H1 (cell line): ENCODE results near the gene DRAP1. TPM values are rescaled to one million over a fixed set of nuclear protein-coding genes. Genes with fewer than 3 reads are reported as not detected.

ENCODE experiments used
- CTCF ChIA-PET: fragments of 300-600 bp; sonication (Branson Sonifier 250); formaldehyde crosslinking; loops from one replicate; lab custom pipeline; 2021; ENCODE audit not compliant: partially characterized antibody; lab: Charles Lee
- POLR2A ChIA-PET: fragments of 300-600 bp; sonication (Branson Sonifier 250); formaldehyde crosslinking; loops from one replicate; lab custom pipeline; 2021; ENCODE audit warnings: inconsistent platforms; ENCODE audit not compliant: partially characterized antibody; lab: Charles Lee
- DNase-seq, 2 experiments: peaks; one replicate each; pipeline versions ENCODE4 v3.0.0 to v3.0.0-alpha.2; 2010 to 2022; ENCODE audit warnings: low spot score in 2 of 2, low read depth in 1 of 2, mixed read lengths in 1 of 2
- FAIRE-seq: peaks from 2 replicates; lab custom pipeline; 2011; peaks lifted over from hg19 to GRCh38; lab: Jason Lieb, UNC
- H2AFZ ChIP-seq: 2 replicates; pipeline ENCODE4 v1.8.1; 2012; ENCODE audit warnings: low read length, inconsistent platforms
- H2AK5ac ChIP-seq: 2 replicates; pipeline ENCODE4 v1.6.1; 2013; ENCODE audit warnings: low read depth, low read length
- H2BK120ac ChIP-seq: replicated peaks from 2 replicates; pipeline ENCODE3; 2013; ENCODE audit warnings: low read depth, low read length, inconsistent platforms
- H2BK12ac ChIP-seq: 2 replicates; pipeline ENCODE4 v1.6.1; 2013; ENCODE audit warnings: low read depth, low read length
- H2BK15ac ChIP-seq: 2 replicates; pipeline ENCODE4 v1.6.1; 2013; ENCODE audit warnings: low read length
- H2BK20ac ChIP-seq: 2 replicates; pipeline ENCODE4 v1.6.1; 2013; ENCODE audit warnings: low read length
- H2BK5ac ChIP-seq: 2 replicates; pipeline ENCODE4 v1.6.1; 2013; ENCODE audit warnings: low read depth, low read length
- H3K14ac ChIP-seq: 2 replicates; pipeline ENCODE4 v1.6.1; 2013; ENCODE audit warnings: inconsistent platforms; ENCODE audit not compliant: insufficient read length
- H3K18ac ChIP-seq: 2 replicates; pipeline ENCODE4 v1.6.1; 2013; ENCODE audit warnings: low read length; ENCODE audit errors: extremely low read depth
- H3K23ac ChIP-seq: 2 replicates; pipeline ENCODE4 v1.6.1; 2013; ENCODE audit warnings: inconsistent platforms; ENCODE audit not compliant: insufficient read length
- H3K23me2 ChIP-seq: 2 replicates; pipeline ENCODE4 v1.6.1; 2013; ENCODE audit warnings: low read depth, low read length
- H3K27ac ChIP-seq: 2 replicates; pipeline ENCODE4 v1.6.1; 2011; ENCODE audit warnings: low read depth, low read length, inconsistent platforms
- H3K27me3 ChIP-seq, 4 experiments: replicated peaks in 1 of 4; 1 replicate in 1 of 4; 2 replicates in 3 of 4; pipeline versions ENCODE4 v1.6.1 to v1.8.1; 2011 to 2013; ENCODE audit warnings: low read length in 3 of 4, mild to moderate bottlenecking in 3 of 4, inconsistent platforms in 2 of 4, mixed read lengths in 2 of 4, moderate library complexity in 1 of 4; ENCODE audit not compliant: control insufficient read depth in 3 of 4, insufficient read depth in 3 of 4; ENCODE audit errors: extremely low read depth in 1 of 4
- H3K36me3 ChIP-seq, 4 experiments: 2 replicates each; pipeline versions ENCODE4 v1.6.1 to v1.8.1; 2011 to 2013; ENCODE audit warnings: mild to moderate bottlenecking in 4 of 4, low read length in 3 of 4, moderate library complexity in 2 of 4, control low read depth in 1 of 4, inconsistent platforms in 1 of 4; ENCODE audit not compliant: insufficient read depth in 4 of 4, control insufficient read depth in 2 of 4
- H3K4ac ChIP-seq: replicated peaks from 2 replicates; pipeline ENCODE3; 2013; ENCODE audit warnings: low read length, low read depth, mixed read lengths, inconsistent platforms; ENCODE audit not compliant: insufficient read length
- H3K4me1 ChIP-seq, 4 experiments: replicated peaks in 1 of 4; 1 replicate in 1 of 4; 2 replicates in 3 of 4; pipeline versions ENCODE4 v1.6.1 to v1.8.1; 2011 to 2013; ENCODE audit warnings: low read length in 3 of 4, inconsistent platforms in 2 of 4, mixed read lengths in 1 of 4; ENCODE audit not compliant: insufficient read depth in 4 of 4, control insufficient read depth in 3 of 4
- H3K4me2 ChIP-seq, 2 experiments: 2 replicates each; pipeline versions ENCODE4 v1.6.1 to v1.8.1; 2011 to 2013; ENCODE audit warnings: low read depth in 2 of 2, low read length in 2 of 2, control low read depth in 1 of 2, inconsistent platforms in 1 of 2, mild to moderate bottlenecking in 1 of 2; ENCODE audit not compliant: insufficient read depth in 1 of 2
- H3K4me3 ChIP-seq, 4 experiments: fragments of 200-600, 300-600 bp in 1 of 4; sonication (generic), shearing (Covaris generic), sonication (Bioruptor Twin) in 1 of 4; 2 replicates each; pipeline versions ENCODE4 v1.5.1 to v1.8.1; 2011 to 2016; ENCODE audit warnings: low read length in 4 of 4, low read depth in 3 of 4, control low read depth in 2 of 4, inconsistent platforms in 2 of 4, mild to moderate bottlenecking in 2 of 4, mixed read lengths in 1 of 4, moderate library complexity in 1 of 4; ENCODE audit not compliant: insufficient read depth in 2 of 4; ENCODE audit errors: extremely low read depth in 1 of 4
- H3K56ac ChIP-seq: replicated peaks from 2 replicates; pipeline ENCODE3; 2013; ENCODE audit warnings: low read depth, mild to moderate bottlenecking, mixed read lengths, low read length, inconsistent platforms; ENCODE audit not compliant: insufficient read length
- H3K79me1 ChIP-seq: 2 replicates; pipeline ENCODE4 v1.6.1; 2013; ENCODE audit warnings: low read depth, low read length, control low read depth
- H3K79me2 ChIP-seq, 2 experiments: 2 replicates each; pipeline versions ENCODE4 v1.6.1 to v1.8.1; 2012 to 2013; ENCODE audit warnings: low read length in 2 of 2, mild to moderate bottlenecking in 2 of 2, inconsistent platforms in 1 of 2; ENCODE audit not compliant: insufficient read depth in 2 of 2, control insufficient read depth in 1 of 2
- H3K9ac ChIP-seq, 4 experiments: replicated peaks in 1 of 4; 1 replicate in 1 of 4; 2 replicates in 3 of 4; pipeline versions ENCODE4 v1.6.1 to v1.8.1; 2011 to 2013; ENCODE audit warnings: low read depth in 3 of 4, low read length in 3 of 4, control low read depth in 2 of 4, mild to moderate bottlenecking in 2 of 4, moderate library complexity in 2 of 4, inconsistent platforms in 1 of 4; ENCODE audit errors: extremely low read depth in 1 of 4
- H3K9me3 ChIP-seq, 2 experiments: 2 replicates each; pipeline versions ENCODE4 v1.6.1 to v1.8.1; 2012 to 2013; ENCODE audit warnings: mild to moderate bottlenecking in 2 of 2, moderate library complexity in 2 of 2, control low read depth in 1 of 2, inconsistent platforms in 1 of 2, low read depth in 1 of 2, low read length in 1 of 2, mixed read lengths in 1 of 2; ENCODE audit not compliant: insufficient read depth in 2 of 2
- H4K20me1 ChIP-seq, 2 experiments: replicated peaks in 1 of 2; 2 replicates each; pipeline versions ENCODE3 to v1.8.1; 2011 to 2013; ENCODE audit warnings: inconsistent platforms in 2 of 2, low read length in 2 of 2, mild to moderate bottlenecking in 1 of 2; ENCODE audit not compliant: insufficient read depth in 2 of 2, control insufficient read depth in 1 of 2
- H4K5ac ChIP-seq: 2 replicates; pipeline ENCODE4 v1.6.1; 2013; ENCODE audit warnings: low read length, low read depth, mixed read lengths, inconsistent platforms; ENCODE audit not compliant: insufficient read length
- H4K8ac ChIP-seq: 2 replicates; pipeline ENCODE4 v1.8.0; 2013; ENCODE audit warnings: mild to moderate bottlenecking, moderate library complexity, low read length, inconsistent platforms; ENCODE audit not compliant: insufficient read depth; ENCODE audit errors: extremely low read depth
- H4K91ac ChIP-seq: replicated peaks from 2 replicates; pipeline ENCODE3; 2013; ENCODE audit warnings: low read length, mixed read lengths, inconsistent platforms; ENCODE audit not compliant: insufficient read length
- ATF3 ChIP-seq: IDR thresholded peaks from 2 replicates; pipeline ENCODE4 v1.6.1; 2011; ENCODE audit warnings: low read depth, mild to moderate bottlenecking, low read length; ENCODE audit not compliant: insufficient read depth
- BCL11A ChIP-seq, 2 experiments: IDR thresholded peaks; one replicate each; pipeline ENCODE4 v1.6.1; 2011; ENCODE audit warnings: low read depth in 2 of 2, low read length in 2 of 2, mild to moderate bottlenecking in 2 of 2
- CBX8 ChIP-seq: fragments of 300-800, 300-1000 bp; sonication (generic); IDR thresholded peaks from 2 replicates; pipeline ENCODE4 v1.7.1; 2016; ENCODE audit warnings: low read depth, low read length, borderline replicate concordance
- FOSL1 ChIP-seq: IDR thresholded peaks from 2 replicates; pipeline ENCODE4 v1.6.1; 2011; ENCODE audit warnings: mild to moderate bottlenecking, low read depth, low read length, moderate library complexity; ENCODE audit not compliant: insufficient read depth
- JUND ChIP-seq: IDR thresholded peaks from 2 replicates; pipeline ENCODE4 v1.6.1; 2011; ENCODE audit warnings: mild to moderate bottlenecking, improper control_type of control experiment, low read length
- POLR2A ChIP-seq, 2 experiments: IDR thresholded peaks; 1 replicate in 1 of 2; 2 replicates in 1 of 2; pipeline ENCODE4 v1.6.1; 2011; ENCODE audit warnings: low read depth in 2 of 2, low read length in 2 of 2, mild to moderate bottlenecking in 2 of 2; ENCODE audit errors: control extremely low read depth in 1 of 2
- POU5F1 ChIP-seq: IDR thresholded peaks from 2 replicates; pipeline ENCODE4 v1.6.1; 2011; ENCODE audit warnings: low read depth, mild to moderate bottlenecking, low read length, moderate library complexity
- SP2 ChIP-seq: IDR thresholded peaks from 2 replicates; pipeline ENCODE4 v1.6.1; 2012; ENCODE audit warnings: mild to moderate bottlenecking, low read length, inconsistent platforms
- SRF ChIP-seq: IDR thresholded peaks from 2 replicates; pipeline ENCODE4 v1.6.1; 2011; ENCODE audit warnings: mild to moderate bottlenecking, low read depth, low read length, moderate library complexity
- TAF1 ChIP-seq: IDR thresholded peaks from 2 replicates; pipeline ENCODE4 v1.6.1; 2011; ENCODE audit warnings: mild to moderate bottlenecking, low read depth, low read length
- ZNF274 ChIP-seq: IDR thresholded peaks from 2 replicates; pipeline ENCODE4 v1.7.0; 2012; ENCODE audit warnings: low read length, borderline replicate concordance; ENCODE audit errors: extremely low read depth
- WGBS, 2 experiments: shearing (Covaris generic) in 1 of 2; methylation state at CpG; one replicate each; pipeline versions ENCODE4 v1.1.6 to v1.1.7; 2013 to 2015; ENCODE audit warnings: low lambda C conversion rate in 2 of 2, mixed read lengths in 2 of 2, inconsistent platforms in 1 of 2, low coverage in 1 of 2, missing lambda C conversion rate in 1 of 2; ENCODE audit not compliant: insufficient replicate concordance in 2 of 2, insufficient coverage in 1 of 2, insufficient read length in 1 of 2; ENCODE audit errors: extremely low coverage in 1 of 2, missing lambda C conversion rate in 1 of 2; 5-methylcytosine and 5-hydroxymethylcytosine counted together
- polyA plus RNA-seq, 7 experiments: library from polyadenylated mRNA; depleted of rRNA in 3 of 7; stranded (reverse) in 5 of 7; unstranded in 2 of 7; fragments of >200 nt in 5 of 7; fragments of 200-250 nt in 2 of 7; gene quantifications; 1 replicate in 5 of 7; 2 replicates in 1 of 7; 4 replicates in 1 of 7; pipeline versions ENCODE4 v1.2.1 to v1.2.3, GENCODE V29; 2011 to 2013; ENCODE audit warnings: missing spikeins in 2 of 7, mixed read lengths in 2 of 7
- total RNA-seq: library from RNA; stranded (reverse); fragmentation: NEBNext Ultra II Directional; extraction: Animal tissue kit (Norgen Biotek cat#: 25700); gene quantifications from 2 replicates; pipeline ENCODE4 v1.2.1, GENCODE V29; 2021
- TF ChIP-seq, protein P1 (sequence below), 3 experiments: IDR thresholded peaks; 1 replicate in 2 of 3; 2 replicates in 1 of 3; pipeline versions ENCODE4 v1.5.1 to v1.6.1; 2011; ENCODE audit warnings: low read length in 3 of 3, mild to moderate bottlenecking in 3 of 3, inconsistent platforms in 2 of 3, low read depth in 1 of 3, moderate library complexity in 1 of 3; ENCODE audit not compliant: insufficient read depth in 1 of 3; ENCODE audit errors: control extremely low read depth in 1 of 3

Gene DRAP1
- total and polyA plus RNA-seq, 2 of the 8 experiments (the other 6 are each of a cell fraction or from before 2014, with no cell fraction given), result 62.5 to 98.7 TPM

GRCh38 chr11:65937766-65938165, 18.5 kb downstream of the DRAP1 start:
- H4K8ac ChIP-seq, result no peak overlapping the region
- H2BK5ac ChIP-seq, result no peak overlapping the region; the same call in 1 of the 2 replicates
- no peaks in the 10 kb centered on the region for H3K23me2 ChIP-seq
- no peak overlapping the region for H3K4ac ChIP-seq
- H4K5ac ChIP-seq, result no peak overlapping the region
- POLR2A ChIA-PET, result interaction anchor here (0.7 to 2.7 kb wide), 7 partner anchors 8 to 51 kb away, joined by 3 to 10 read pairs (median 3); partner anchors contain the start of gene C11orf68
- no peaks in the 10 kb centered on the region for H3K36me3 ChIP-seq
- no peak overlapping the region for H3K27ac ChIP-seq
- no peak overlapping the region for H4K91ac ChIP-seq
- no peak overlapping the region for H2BK20ac ChIP-seq
- no peak overlapping the region for H3K56ac ChIP-seq
- no peak overlapping the region for H3K9ac ChIP-seq
- H3K4me1 ChIP-seq, result peaks cover 0 to 4% (median 0%) of the 10 kb centered on the region in 4 experiments; a peak in 2 of 7 replicates
- no peak overlapping the region for H3K23ac ChIP-seq
- no peak overlapping the region for H2AFZ ChIP-seq
- no peak overlapping the region for H2BK12ac ChIP-seq
- no peak for TF ChIP-seq SP2
- no peak for TF ChIP-seq ZNF274
- TF ChIP-seq ATF3, result no peak
- no peak for TF ChIP-seq TAF1
- TF ChIP-seq JUND, result no peak
- TF ChIP-seq SRF, result no peak
- TF ChIP-seq CBX8, result no peak
- TF ChIP-seq BCL11A (IDR thresholded peaks at IDR 0.05; ENCODE audit: low read depth in 2 of 2, low read length in 2 of 2), result no peak
- no peak for TF ChIP-seq POLR2A (IDR thresholded peaks at IDR 0.05; ENCODE audit: control extremely low read depth in 1 of 2, low read depth in 2 of 2, low read length in 2 of 2)
- TF ChIP-seq, protein P1, sequence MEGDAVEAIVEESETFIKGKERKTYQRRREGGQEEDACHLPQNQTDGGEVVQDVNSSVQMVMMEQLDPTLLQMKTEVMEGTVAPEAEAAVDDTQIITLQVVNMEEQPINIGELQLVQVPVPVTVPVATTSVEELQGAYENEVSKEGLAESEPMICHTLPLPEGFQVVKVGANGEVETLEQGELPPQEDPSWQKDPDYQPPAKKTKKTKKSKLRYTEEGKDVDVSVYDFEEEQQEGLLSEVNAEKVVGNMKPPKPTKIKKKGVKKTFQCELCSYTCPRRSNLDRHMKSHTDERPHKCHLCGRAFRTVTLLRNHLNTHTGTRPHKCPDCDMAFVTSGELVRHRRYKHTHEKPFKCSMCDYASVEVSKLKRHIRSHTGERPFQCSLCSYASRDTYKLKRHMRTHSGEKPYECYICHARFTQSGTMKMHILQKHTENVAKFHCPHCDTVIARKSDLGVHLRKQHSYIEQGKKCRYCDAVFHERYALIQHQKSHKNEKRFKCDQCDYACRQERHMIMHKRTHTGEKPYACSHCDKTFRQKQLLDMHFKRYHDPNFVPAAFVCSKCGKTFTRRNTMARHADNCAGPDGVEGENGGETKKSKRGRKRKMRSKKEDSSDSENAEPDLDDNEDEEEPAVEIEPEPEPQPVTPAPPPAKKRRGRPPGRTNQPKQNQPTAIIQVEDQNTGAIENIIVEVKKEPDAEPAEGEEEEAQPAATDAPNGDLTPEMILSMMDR (IDR thresholded peaks at IDR 0.05; ENCODE audit: control extremely low read depth in 1 of 3, insufficient read depth in 1 of 3, low read depth in 1 of 3, low read length in 3 of 3), result no peak
- TF ChIP-seq FOSL1, result no peak
- TF ChIP-seq POU5F1, result no peak
- TF ChIP-seq, all 59 proteins: peak for 0
- no peak overlapping the region for H3K4me3 ChIP-seq
- CTCF ChIA-PET, result interaction anchor here (0.6 to 3.7 kb wide), 7 partner anchors 29 to 269 kb away, joined by 3 to 12 read pairs (median 3); partner anchors contain the start of gene FIBP
- no peak overlapping the region for H2BK15ac ChIP-seq
- no peak for FAIRE-seq
- 78% methylated on average over 4 of the region's 4 CpGs; no CpG with 5 or more reads in 1 of the 2 experiments for WGBS, 2 experiments
- no peak overlapping the region for H2AK5ac ChIP-seq
- no peak overlapping the region for H3K4me2 ChIP-seq
- H3K18ac ChIP-seq, result no peak overlapping the region
- H3K27me3 ChIP-seq, result no peaks in the 10 kb centered on the region
- H3K79me2 ChIP-seq, result no peaks in the 10 kb centered on the region
- DNase-seq, result no peak
- no peaks in the 10 kb centered on the region for H3K79me1 ChIP-seq
- no peaks in the 10 kb centered on the region for H3K9me3 ChIP-seq
- no peak overlapping the region for H3K14ac ChIP-seq
- no peaks in the 10 kb centered on the region for H4K20me1 ChIP-seq
- no peak overlapping the region for H2BK120ac ChIP-seq
